ENCODE results near the gene PRX. TPM values are rescaled to one million over a fixed set of nuclear protein-coding genes. Genes with fewer than 3 reads are reported as not detected.
"Not testable (repeated sequence)": the region's sequence is repeated elsewhere in the genome, so short reads cannot be mapped to it uniquely, and the experiment has no call there.

PRX gene
- total RNA-seq, 1 experiment from 2014 or later: 1.6 TPM

DNA sequence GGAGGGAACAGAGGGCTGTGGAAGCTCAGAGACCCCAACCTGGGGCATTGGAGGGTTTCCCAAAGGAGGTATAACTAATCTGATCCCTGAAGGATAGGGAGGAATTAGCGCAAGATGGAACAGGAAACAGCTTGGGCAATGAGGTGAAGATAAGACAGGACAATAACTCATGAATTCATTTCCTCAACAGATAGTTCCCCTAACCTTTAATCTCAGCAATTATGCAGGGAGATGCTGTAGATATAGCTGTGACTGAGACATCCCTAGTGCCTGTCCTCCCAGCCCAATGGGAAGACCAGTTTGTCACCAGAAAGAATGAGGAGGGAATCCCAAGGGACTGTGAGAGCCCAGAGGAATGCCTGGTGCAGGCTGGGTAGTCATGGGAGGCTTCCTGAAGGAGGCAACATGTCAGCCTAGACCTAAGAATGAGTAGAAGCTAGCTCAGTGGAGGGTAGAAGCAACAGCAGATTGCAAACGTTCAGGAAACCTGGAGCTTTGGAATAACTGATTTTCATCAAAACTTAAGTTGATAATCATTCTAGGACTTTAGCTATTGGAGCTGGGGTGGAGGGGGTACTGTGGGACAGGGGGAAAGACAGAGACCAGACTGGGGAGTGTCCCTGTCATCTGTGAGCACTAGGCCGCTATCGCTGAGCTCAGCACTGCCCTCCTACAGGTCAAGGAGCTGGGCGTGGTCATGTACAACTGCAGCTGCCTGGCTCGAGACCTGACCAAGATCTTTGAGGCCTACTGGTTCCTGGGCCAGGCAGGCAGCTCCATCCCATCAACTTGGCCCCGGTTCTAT, 42.0 kb downstream of the PRX start:
- no peaks in the 10 kb centered on the region for H3K9me3 Mint-ChIP-seq (ENCODE audit: low read depth, unreplicated experiment)
- BruUV-seq (replicated peaks): no TSS peak
- H3K36me3 Mint-ChIP-seq (ENCODE audit: insufficient read depth, unreplicated experiment): peaks cover 34% of the 10 kb centered on the region
- CTCF ChIA-PET: interaction anchor here (0.6 to 1.0 kb wide), 2 partner anchors 22 to 23 kb away, joined by 3 to 5 read pairs; partner anchors contain the start of genes C19orf47 and PLD3
- no peak overlapping the region for H3K4me3 Mint-ChIP-seq (ENCODE audit: low read depth, unreplicated experiment)
- no peaks in the 10 kb centered on the region for H3K27me3 Mint-ChIP-seq (ENCODE audit: unreplicated experiment)
- DNase-seq: no peak
- intact Hi-C loops (cut with micrococcal nuclease; ENCODE audit: unreplicated experiment): no loop called here
- H3K4me1 Mint-ChIP-seq (ENCODE audit: low read depth, unreplicated experiment): no peaks in the 10 kb centered on the region
- no peak overlapping the region for H3K27ac Mint-ChIP-seq (ENCODE audit: unreplicated experiment)
- TF ChIP-seq CTCF (IDR thresholded peaks at IDR 0.05; ENCODE audit: unreplicated experiment): no peak

GRCh38 chr19:40370253-40370652, 42.9 kb downstream of the PRX start:
- H3K4me1 Mint-ChIP-seq (ENCODE audit: low read depth, unreplicated experiment); H3K9me3 Mint-ChIP-seq (ENCODE audit: low read depth, unreplicated experiment); H3K27me3 Mint-ChIP-seq (ENCODE audit: unreplicated experiment); DNase-seq; H3K4me3 Mint-ChIP-seq (ENCODE audit: low read depth, unreplicated experiment); intact Hi-C loops (cut with micrococcal nuclease; ENCODE audit: unreplicated experiment); CTCF ChIA-PET; H3K27ac Mint-ChIP-seq (ENCODE audit: unreplicated experiment); BruUV-seq (replicated peaks): not testable (repeated sequence)
- peaks cover 34% of the 10 kb centered on the region for H3K36me3 Mint-ChIP-seq (ENCODE audit: insufficient read depth, unreplicated experiment)

DNA sequence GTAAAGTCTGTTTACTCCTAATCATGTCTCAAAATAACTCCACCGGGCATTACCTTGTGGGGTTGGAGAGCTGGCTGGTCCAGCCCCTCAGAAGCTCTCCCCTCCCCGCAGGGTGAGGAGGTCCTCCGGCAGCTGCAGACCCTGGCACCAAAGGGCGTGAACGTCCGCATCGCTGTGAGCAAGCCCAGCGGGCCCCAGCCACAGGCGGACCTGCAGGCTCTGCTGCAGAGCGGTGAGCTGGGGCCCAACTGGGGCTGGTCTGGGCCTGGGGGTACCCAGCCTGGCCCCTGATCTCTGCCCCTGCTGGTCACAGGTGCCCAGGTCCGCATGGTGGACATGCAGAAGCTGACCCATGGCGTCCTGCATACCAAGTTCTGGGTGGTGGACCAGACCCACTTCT, 43.4 kb downstream of the PRX start:
- no TSS peak for BruUV-seq (replicated peaks)
- no peak overlapping the region for H3K4me3 Mint-ChIP-seq (ENCODE audit: low read depth, unreplicated experiment)
- no peaks in the 10 kb centered on the region for H3K4me1 Mint-ChIP-seq (ENCODE audit: low read depth, unreplicated experiment)
- CTCF ChIA-PET: no interaction called here
- intact Hi-C loops (cut with micrococcal nuclease; ENCODE audit: unreplicated experiment): no loop called here
- no peaks in the 10 kb centered on the region for H3K9me3 Mint-ChIP-seq (ENCODE audit: low read depth, unreplicated experiment)
- H3K27ac Mint-ChIP-seq (ENCODE audit: unreplicated experiment): no peak overlapping the region
- no peaks in the 10 kb centered on the region for H3K27me3 Mint-ChIP-seq (ENCODE audit: unreplicated experiment)
- no peak for DNase-seq
- TF ChIP-seq CTCF (IDR thresholded peaks at IDR 0.05; ENCODE audit: unreplicated experiment): no peak
- peaks cover 34% of the 10 kb centered on the region for H3K36me3 Mint-ChIP-seq (ENCODE audit: insufficient read depth, unreplicated experiment)

DNA sequence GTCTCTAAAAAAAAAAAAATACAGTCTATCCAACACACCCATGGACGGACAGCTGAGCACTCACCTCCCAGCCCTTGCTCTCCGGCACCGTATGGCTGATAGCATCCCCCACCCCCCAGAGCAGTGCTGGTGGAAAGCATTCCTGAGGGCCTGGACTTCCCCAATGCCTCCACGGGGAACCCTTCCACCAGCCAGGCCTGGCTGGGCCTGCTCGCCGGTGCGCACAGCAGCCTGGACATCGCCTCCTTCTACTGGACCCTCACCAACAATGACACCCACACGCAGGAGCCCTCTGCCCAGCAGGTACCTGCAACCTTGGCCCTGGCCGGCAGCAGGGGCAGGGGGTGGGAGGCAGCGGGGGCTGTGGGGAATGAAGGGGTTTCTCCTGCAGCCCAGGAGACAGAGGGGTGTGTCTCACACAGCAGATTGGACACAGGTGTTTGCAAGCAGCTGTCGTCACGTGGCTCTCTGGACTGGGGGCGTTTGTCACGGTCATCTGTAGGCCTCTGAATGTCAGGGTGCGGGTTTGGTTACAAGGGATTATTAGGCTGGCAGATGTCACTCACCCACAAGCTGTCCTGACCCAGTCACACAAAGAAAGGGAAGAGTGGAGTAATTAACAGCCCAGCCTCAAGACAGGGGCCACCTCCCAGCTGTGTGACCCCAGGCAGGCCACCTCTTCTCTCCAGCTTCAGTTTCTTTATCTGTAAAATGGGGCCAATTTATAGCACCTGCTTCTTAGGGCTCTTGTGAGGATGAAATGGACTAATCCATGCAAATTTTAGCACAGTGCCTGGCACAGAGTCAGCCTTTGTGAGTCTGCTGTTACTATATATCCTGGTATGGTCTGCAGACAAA, 45.4 kb downstream of the PRX start:
- BruUV-seq (replicated peaks): no TSS peak
- DNase-seq: no peak
- TF ChIP-seq CTCF (IDR thresholded peaks at IDR 0.05; ENCODE audit: unreplicated experiment): no peak
- CTCF ChIA-PET: no interaction called here
- no peaks in the 10 kb centered on the region for H3K4me1 Mint-ChIP-seq (ENCODE audit: low read depth, unreplicated experiment)
- H3K36me3 Mint-ChIP-seq (ENCODE audit: insufficient read depth, unreplicated experiment): peaks cover 29% of the 10 kb centered on the region
- H3K27ac Mint-ChIP-seq (ENCODE audit: unreplicated experiment): no peak overlapping the region
- H3K9me3 Mint-ChIP-seq (ENCODE audit: low read depth, unreplicated experiment): no peaks in the 10 kb centered on the region
- no peak overlapping the region for H3K4me3 Mint-ChIP-seq (ENCODE audit: low read depth, unreplicated experiment)
- H3K27me3 Mint-ChIP-seq (ENCODE audit: unreplicated experiment): no peaks in the 10 kb centered on the region
- intact Hi-C loops (cut with micrococcal nuclease; ENCODE audit: unreplicated experiment): no loop called here

All from Calu3 (cell line).